GM06990 (cell line): ENCODE measurements around the gene BRPF1.

Experiments used
- DNase-seq: peaks from one replicate; pipeline ENCODE4 v3.0.0-alpha.2; 2011; ENCODE audit not compliant: insufficient read length; ENCODE audit errors: extremely low read depth
- H3K27me3 ChIP-seq: replicated peaks from 2 replicates; pipeline ENCODE4 v1.6.0; 2011; ENCODE audit warnings: low read length; ENCODE audit not compliant: control insufficient read depth, insufficient read depth
- H3K36me3 ChIP-seq: 2 replicates; pipeline ENCODE4 v1.5.1; 2011; ENCODE audit warnings: low read length; ENCODE audit not compliant: control insufficient read depth, insufficient read depth
- H3K4me3 ChIP-seq: replicated peaks from 2 replicates; pipeline ENCODE4 v1.5.1; 2011; ENCODE audit warnings: low read depth, mild to moderate bottlenecking, control low read depth, low read length
- CTCF ChIP-seq: IDR thresholded peaks from 2 replicates; pipeline ENCODE4 v1.5.1; 2011; ENCODE audit warnings: low read length, control low read depth, mild to moderate bottlenecking, inconsistent platforms; ENCODE audit not compliant: insufficient read depth, poor library complexity, severe bottlenecking

The BRPF1 gene

GRCh38 chr3:9743548-9743947 is 12.0 kb downstream of the BRPF1 start:
- H3K27me3 ChIP-seq = no peaks in the 10 kb centered on the region
- no peak for DNase-seq
- no peak for TF ChIP-seq CTCF
- H3K36me3 ChIP-seq = peaks cover 65% of the 10 kb centered on the region
- no peak overlapping the region for H3K4me3 ChIP-seq

- no peaks in the 10 kb centered on the region for H3K27me3 ChIP-seq
- H3K36me3 ChIP-seq = peaks cover 61% of the 10 kb centered on the region
- TF ChIP-seq CTCF = no peak
- DNase-seq = no peak
- H3K4me3 ChIP-seq = no peak overlapping the region
Observed at GRCh38 chr3:9744162-9744561, 12.6 kb downstream of the BRPF1 start.

GRCh38 chr3:9745521-9745920 is 14.0 kb downstream of the BRPF1 start:
- TF ChIP-seq CTCF = no peak
- peaks cover 52% of the 10 kb centered on the region for H3K36me3 ChIP-seq
- H3K4me3 ChIP-seq = no peak overlapping the region
- DNase-seq = no peak
- no peaks in the 10 kb centered on the region for H3K27me3 ChIP-seq

- no peaks in the 10 kb centered on the region for H3K27me3 ChIP-seq
- no peak for DNase-seq
- TF ChIP-seq CTCF = no peak
- no peak overlapping the region for H3K4me3 ChIP-seq
- peaks cover 47% of the 10 kb centered on the region for H3K36me3 ChIP-seq
Observed at GRCh38 chr3:9746330-9746729, 14.8 kb downstream of the BRPF1 start.

- H3K36me3 ChIP-seq = peaks cover 40% of the 10 kb centered on the region
- DNase-seq = no peak
- no peak overlapping the region for H3K4me3 ChIP-seq
- no peaks in the 10 kb centered on the region for H3K27me3 ChIP-seq
- no peak for TF ChIP-seq CTCF
Observed at GRCh38 chr3:9747267-9747666, 15.7 kb downstream of the BRPF1 start.

- Histone ChIP-seq H3K36me3 (peaks cover 35% of the 10 kb centered on the region), H3K27me3 (no peaks in the 10 kb centered on the region), H3K4me3 (no peak overlapping the region)
- DNase-seq = no peak
- TF ChIP-seq CTCF = no peak
Observed at GRCh38 chr3:9748031-9748430, 16.5 kb downstream of the BRPF1 start.
